GM12801 (cell line): ENCODE data around the gene XYLB.

ENCODE experiments used
- TF ChIP-seq, protein P1 (sequence below): IDR thresholded peaks from one replicate; pipeline ENCODE4 v1.5.1; 2011; ENCODE audit warnings: control low read depth; ENCODE audit not compliant: insufficient read length; ENCODE audit errors: extremely low read depth

Gene XYLB

DNA sequence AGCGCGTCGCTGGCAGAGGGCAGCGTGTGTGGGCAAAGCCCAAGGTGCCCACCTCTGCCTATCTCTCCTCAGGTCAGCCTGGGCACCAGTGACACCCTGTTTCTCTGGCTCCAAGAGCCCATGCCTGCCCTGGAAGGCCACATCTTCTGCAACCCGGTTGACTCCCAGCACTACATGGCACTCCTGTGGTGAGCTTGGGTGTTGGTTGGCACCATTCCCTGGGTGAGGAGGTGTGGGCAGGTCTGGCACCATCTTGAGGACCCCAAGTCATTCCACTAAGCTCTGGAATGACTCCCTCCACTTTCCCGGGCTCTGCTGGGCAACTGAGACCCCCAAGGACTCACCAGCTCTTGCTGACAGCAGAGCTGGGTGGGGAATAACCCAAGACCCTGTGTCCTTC lies 28.5 kb downstream of the XYLB start:
- TF ChIP-seq, protein P1, sequence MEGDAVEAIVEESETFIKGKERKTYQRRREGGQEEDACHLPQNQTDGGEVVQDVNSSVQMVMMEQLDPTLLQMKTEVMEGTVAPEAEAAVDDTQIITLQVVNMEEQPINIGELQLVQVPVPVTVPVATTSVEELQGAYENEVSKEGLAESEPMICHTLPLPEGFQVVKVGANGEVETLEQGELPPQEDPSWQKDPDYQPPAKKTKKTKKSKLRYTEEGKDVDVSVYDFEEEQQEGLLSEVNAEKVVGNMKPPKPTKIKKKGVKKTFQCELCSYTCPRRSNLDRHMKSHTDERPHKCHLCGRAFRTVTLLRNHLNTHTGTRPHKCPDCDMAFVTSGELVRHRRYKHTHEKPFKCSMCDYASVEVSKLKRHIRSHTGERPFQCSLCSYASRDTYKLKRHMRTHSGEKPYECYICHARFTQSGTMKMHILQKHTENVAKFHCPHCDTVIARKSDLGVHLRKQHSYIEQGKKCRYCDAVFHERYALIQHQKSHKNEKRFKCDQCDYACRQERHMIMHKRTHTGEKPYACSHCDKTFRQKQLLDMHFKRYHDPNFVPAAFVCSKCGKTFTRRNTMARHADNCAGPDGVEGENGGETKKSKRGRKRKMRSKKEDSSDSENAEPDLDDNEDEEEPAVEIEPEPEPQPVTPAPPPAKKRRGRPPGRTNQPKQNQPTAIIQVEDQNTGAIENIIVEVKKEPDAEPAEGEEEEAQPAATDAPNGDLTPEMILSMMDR, result no peak

- TF ChIP-seq, protein P1, result no peak
Observed at GRCh38 chr3:38375488-38376097, 29.0 kb downstream of the XYLB start.

- TF ChIP-seq, protein P1, result no peak
Observed at GRCh38 chr3:38376098-38376816, 29.7 kb downstream of the XYLB start.

- TF ChIP-seq, protein P1, result no peak
Observed at GRCh38 chr3:38379201-38379770, 32.7 kb downstream of the XYLB start.

DNA sequence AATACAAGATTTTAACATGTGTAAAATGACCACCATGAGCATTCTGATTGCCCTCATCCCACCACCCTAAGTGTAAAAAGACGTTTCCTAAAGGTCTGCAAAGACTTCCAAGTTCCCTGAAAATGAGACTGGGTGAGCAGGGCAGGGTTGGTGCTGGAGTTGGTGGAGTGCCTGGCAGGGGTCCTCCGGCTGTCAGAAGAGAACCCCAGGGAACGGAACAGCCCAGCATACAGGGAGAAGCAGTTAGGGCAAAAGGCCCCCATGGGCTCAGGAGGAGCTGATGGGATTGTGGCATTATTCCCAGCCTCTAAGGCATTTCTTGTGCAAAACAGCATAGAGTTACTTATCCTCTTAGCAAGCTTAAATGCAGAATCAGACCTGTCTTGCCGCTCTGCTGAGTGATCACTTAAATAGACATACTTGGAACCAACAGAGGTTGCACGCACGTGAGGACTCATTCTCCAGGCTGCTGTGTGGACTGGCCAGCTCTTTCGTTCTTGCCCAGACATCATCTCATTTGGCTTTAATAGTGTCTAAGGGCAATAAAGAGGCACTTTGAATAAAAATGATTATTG lies 36.0 kb downstream of the XYLB start:
- TF ChIP-seq, protein P1, result no peak

DNA sequence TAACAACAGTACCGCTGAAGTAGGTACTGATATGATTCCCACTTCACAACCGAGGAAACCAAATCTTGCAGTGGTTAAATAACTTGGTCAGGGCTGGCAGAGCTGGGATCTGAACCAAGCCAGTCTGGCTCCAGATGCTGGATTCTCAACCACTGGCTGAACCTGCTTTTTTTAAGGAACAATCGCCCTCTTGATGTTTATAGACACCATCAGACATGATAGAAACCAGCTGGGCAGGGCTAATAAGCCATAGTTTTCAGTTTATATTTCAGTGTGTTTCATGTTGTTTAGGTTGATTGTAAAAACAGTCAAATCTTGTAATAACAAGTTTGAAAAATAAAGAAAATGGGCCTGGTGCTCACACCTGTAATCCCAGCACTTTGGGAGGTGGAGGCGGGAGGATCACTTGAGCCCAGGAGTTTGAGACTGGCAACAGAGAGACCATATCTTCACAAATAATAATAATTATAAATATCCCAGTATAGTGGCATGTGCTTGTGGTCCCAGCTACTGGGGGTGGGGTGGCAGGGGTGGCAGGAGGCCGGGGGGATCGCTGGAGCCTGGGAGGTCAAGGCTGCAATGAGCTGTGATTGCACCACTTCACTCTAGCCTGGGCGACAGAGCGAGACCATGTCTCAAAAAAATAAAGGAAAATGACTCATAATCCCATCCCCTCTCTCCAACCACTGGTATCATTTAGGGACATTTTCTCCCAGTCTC lies 36.7 kb downstream of the XYLB start:
- TF ChIP-seq, protein P1, result no peak
